OCI-LY7 (cell line): ENCODE results near the gene ZNF689. TPM values are rescaled to one million over a fixed set of nuclear protein-coding genes. Genes with fewer than 3 reads are reported as not detected.
A peak's percentile ranks its signal among the peaks of the same experiment; 100 is the strongest.

Experiments used
- Bru-seq: library from RNA; stranded (reverse); fragments of 400-500 nt; gene quantifications from one replicate; lab custom pipeline; 2021; lab: Mats Ljungman, UMichigan
- BruChase-seq, 2 experiments: library from RNA; stranded (reverse); fragments of 400-500 nt; gene quantifications; one replicate each; lab custom pipeline; 2021; lab: Mats Ljungman, UMichigan
- BruUV-seq: library from RNA; stranded (reverse); fragments of 400-500 nt; replicated peaks from 2 replicates; lab custom pipeline; 2021; lab: Mats Ljungman, UMichigan
- CTCF ChIA-PET: fragments of 300-600 bp; sonication (Branson Sonifier 250); formaldehyde crosslinking; loops from one replicate; lab custom pipeline; 2022; ENCODE audit warnings: antibody characterized with exemption; ENCODE audit not compliant: unreplicated experiment; lab: Charles Lee
- POLR2A ChIA-PET: fragments of 300-600 bp; sonication (Branson Sonifier 250); formaldehyde crosslinking; loops from one replicate; lab custom pipeline; 2022; ENCODE audit warnings: antibody characterized with exemption; lab: Charles Lee
- DNase-seq: peaks from one replicate; pipeline ENCODE4 v3.0.0-alpha.2; 2015; ENCODE audit warnings: low spot score
- H2AFZ ChIP-seq: fragments of 200-600 bp; sonication (generic), shearing (Covaris generic); 2 replicates; pipeline ENCODE4 v1.6.1; 2014; ENCODE audit warnings: mild to moderate bottlenecking, antibody characterized with exemption, low read length, moderate library complexity
- H3K27ac ChIP-seq: fragments of 200-600 bp; sonication (generic); 2 replicates; pipeline ENCODE4 v1.5.1; 2014; ENCODE audit warnings: mixed run types, low read depth, mild to moderate bottlenecking, moderate library complexity, low read length, inconsistent platforms; ENCODE audit not compliant: poor library complexity, severe bottlenecking
- H3K36me3 ChIP-seq: fragments of 200-600 bp; sonication (generic); 2 replicates; pipeline ENCODE4 v1.6.1; 2014; ENCODE audit warnings: mild to moderate bottlenecking, antibody characterized with exemption, low read length, moderate library complexity, mixed read lengths; ENCODE audit not compliant: insufficient read depth
- H3K4me1 ChIP-seq: fragments of 200-600 bp; sonication (generic); 2 replicates; pipeline ENCODE4 v1.5.1; 2014; ENCODE audit warnings: mild to moderate bottlenecking, low read length; ENCODE audit not compliant: insufficient read depth, poor library complexity, severe bottlenecking
- H3K4me2 ChIP-seq: fragments of 200-600 bp; sonication (generic); 2 replicates; pipeline ENCODE4 v1.6.1; 2014; ENCODE audit warnings: mild to moderate bottlenecking, low read length
- H3K4me3 ChIP-seq: fragments of 200-600 bp; sonication (generic); 2 replicates; pipeline ENCODE4 v1.5.1; 2014; ENCODE audit warnings: mild to moderate bottlenecking, low read depth, low read length; ENCODE audit not compliant: poor library complexity, severe bottlenecking
- H3K79me2 ChIP-seq: fragments of 200-600 bp; sonication (generic); 2 replicates; pipeline ENCODE4 v1.6.1; 2016; ENCODE audit warnings: low read depth, mild to moderate bottlenecking, low read length, moderate library complexity, mixed read lengths; ENCODE audit not compliant: insufficient read depth
- H3K9me2 ChIP-seq: fragments of 200-600 bp; sonication (generic); 2 replicates; pipeline ENCODE4 v1.6.1; 2016; ENCODE audit warnings: mild to moderate bottlenecking, low read length, mixed read lengths; ENCODE audit not compliant: insufficient read depth
- H3K9me3 ChIP-seq: fragments of 200-600 bp; sonication (generic); 2 replicates; pipeline ENCODE4 v1.6.1; 2014; ENCODE audit warnings: mild to moderate bottlenecking, mixed run types, low read length, mixed read lengths
- H4K20me1 ChIP-seq: fragments of 200-600 bp; sonication (generic); 2 replicates; pipeline ENCODE4 v1.6.1; 2014; ENCODE audit warnings: mild to moderate bottlenecking, antibody characterized with exemption, low read length, moderate library complexity, mixed read lengths; ENCODE audit not compliant: insufficient read depth
- EZH2phosphoT487 ChIP-seq: fragments of 200-600 bp; sonication (generic); IDR thresholded peaks from 2 replicates; pipeline ENCODE4 v1.6.1; 2018; ENCODE audit warnings: low read depth, borderline replicate concordance, mild to moderate bottlenecking, mixed run types, antibody characterized with exemption, low read length, moderate library complexity, mixed read lengths
- intact Hi-C: fragments of 100-400 bp; cut with micrococcal nuclease; formaldehyde crosslinking; loops from one replicate; pipeline ENCODE4 v1.10.0; 2022; ENCODE audit not compliant: unreplicated experiment
- long read RNA-seq: library from polyadenylated mRNA; stranded (forward); transcript quantifications from one replicate; pipeline ENCODE4 v2.0.0, GENCODE V29; 2022
- total RNA-seq, 2 experiments: library from RNA; depleted of rRNA in 1 of 2; stranded (reverse); fragments of >200 nt in 1 of 2; shearing (Covaris generic) in 1 of 2; gene quantifications; 2 replicates each; pipeline ENCODE4 v1.2.3, GENCODE V29; 2014 to 2022
- TF ChIP-seq, protein P1 (sequence below): fragments of 200-600 bp; sonication (generic); conservative IDR thresholded peaks from 2 replicates; pipeline ENCODE4 v1.5.1; 2014; ENCODE audit warnings: mild to moderate bottlenecking, antibody characterized with exemption, low read length, moderate library complexity, mixed read lengths

The ZNF689 gene
- total RNA-seq (2014; rRNA removed; shearing (Covaris generic)): 13.1 and 15.0 TPM in 2 replicates
- 15.5 and 16.7 TPM in 2 replicates for total RNA-seq (2022)
- Bru-seq, nascent RNA: percentile 67 among the genes with signal in this experiment
- BruChase-seq, experiment 1, labeled RNA remaining after a 6-hour chase: percentile 51 among the genes with signal in this experiment
- percentile 69 among the genes with signal in this experiment for BruChase-seq, experiment 2, labeled RNA remaining after a 2-hour chase
- long read RNA-seq, transcript ZNF689-201 (3 exons, 3,547 nt): major isoform, 32 of 39 reads
- long read RNA-seq, partial matches to known transcripts: 6 of 39 reads
- long read RNA-seq, other reads (novel, unspliced or antisense): 0 of 39 reads

GRCh38 chr16:30609926-30610839, at the start of gene ZNF689:
Gene ZNF689, minus strand, starts transcription at chr16:30610389. Its CDS starts 348 bp downstream, at chr16:30610041.
- H3K9me2 ChIP-seq: no peaks in the 10 kb centered on the region
- H3K4me2 ChIP-seq: peak within 1 kb of the TSS; percentile 93
- peak within 1 kb of the TSS; percentile 70 for H3K27ac ChIP-seq
- H2AFZ ChIP-seq: peak within 1 kb of the TSS; percentile 92
- intact Hi-C loops: loop anchor here (1.0 to 5.0 kb wide), 2 partner anchors 88 to 178 kb away; partner anchors contain the start of gene DCTPP1
- H3K36me3 ChIP-seq: peaks cover 31% of the 10 kb centered on the region; the same call in 1 of the 2 replicates
- POLR2A ChIA-PET: interaction anchor here (0.5 to 2.6 kb wide), 8 partner anchors 16 to 180 kb away, joined by 3 to 7 read pairs (median 4); partner anchors contain the start of genes DCTPP1 and ZNF747
- peak within 1 kb of the TSS; percentile 91 for H3K4me3 ChIP-seq
- CTCF ChIA-PET: no interaction called here
- H3K79me2 ChIP-seq: peaks cover 14% of the 10 kb centered on the region; the same call in 1 of the 2 replicates
- H3K4me1 ChIP-seq: peaks cover 20% of the 10 kb centered on the region
- H3K9me3 ChIP-seq: no peaks in the 10 kb centered on the region
- DNase-seq: peak; percentile 98
- no peaks in the 10 kb centered on the region for H4K20me1 ChIP-seq
- TSS peak; percentile 84 for BruUV-seq
- TF ChIP-seq, protein P1, sequence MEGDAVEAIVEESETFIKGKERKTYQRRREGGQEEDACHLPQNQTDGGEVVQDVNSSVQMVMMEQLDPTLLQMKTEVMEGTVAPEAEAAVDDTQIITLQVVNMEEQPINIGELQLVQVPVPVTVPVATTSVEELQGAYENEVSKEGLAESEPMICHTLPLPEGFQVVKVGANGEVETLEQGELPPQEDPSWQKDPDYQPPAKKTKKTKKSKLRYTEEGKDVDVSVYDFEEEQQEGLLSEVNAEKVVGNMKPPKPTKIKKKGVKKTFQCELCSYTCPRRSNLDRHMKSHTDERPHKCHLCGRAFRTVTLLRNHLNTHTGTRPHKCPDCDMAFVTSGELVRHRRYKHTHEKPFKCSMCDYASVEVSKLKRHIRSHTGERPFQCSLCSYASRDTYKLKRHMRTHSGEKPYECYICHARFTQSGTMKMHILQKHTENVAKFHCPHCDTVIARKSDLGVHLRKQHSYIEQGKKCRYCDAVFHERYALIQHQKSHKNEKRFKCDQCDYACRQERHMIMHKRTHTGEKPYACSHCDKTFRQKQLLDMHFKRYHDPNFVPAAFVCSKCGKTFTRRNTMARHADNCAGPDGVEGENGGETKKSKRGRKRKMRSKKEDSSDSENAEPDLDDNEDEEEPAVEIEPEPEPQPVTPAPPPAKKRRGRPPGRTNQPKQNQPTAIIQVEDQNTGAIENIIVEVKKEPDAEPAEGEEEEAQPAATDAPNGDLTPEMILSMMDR: no peak; the same call in 1 of the 2 replicates
- TF ChIP-seq EZH2phosphoT487: no peak

GRCh38 chr16:30658731-30659506, 48.7 kb upstream of the ZNF689 start:
- H3K9me3 ChIP-seq: no peaks in the 10 kb centered on the region
- peaks cover 22% of the 10 kb centered on the region for H3K4me1 ChIP-seq
- H3K4me2 ChIP-seq: peak overlapping the region; percentile 91
- H3K79me2 ChIP-seq: peaks cover 26% of the 10 kb centered on the region
- H3K36me3 ChIP-seq: peaks cover 72% of the 10 kb centered on the region
- H2AFZ ChIP-seq: peak overlapping the region; percentile 9; the same call in 1 of the 2 replicates
- no peak for TF ChIP-seq EZH2phosphoT487
- TF ChIP-seq, protein P1: peak; percentile 45
- peak overlapping the region; percentile 87 for H3K27ac ChIP-seq
- no peaks in the 10 kb centered on the region for H4K20me1 ChIP-seq
- DNase-seq: peak; percentile 98
- ChIA-PET POLR2A (interaction anchor here (0.6 to 1.6 kb wide), 6 partner anchors 15 to 277 kb away, joined by 3 to 5 read pairs (median 3); no protein-coding TSS in a partner anchor), CTCF (interaction anchor here (2.6 kb wide), 1 partner anchor 39 kb away, joined by 10 read pairs; no protein-coding TSS in a partner anchor)
- H3K4me3 ChIP-seq: peak overlapping the region; percentile 99
- intact Hi-C loops: loop anchor here (1.0 to 2.0 kb wide), 5 partner anchors 24 to 264 kb away; partner anchors contain the start of genes CFAP119, FBXL19 and RNF40
- TSS peak; percentile 85 for BruUV-seq
- no peaks in the 10 kb centered on the region for H3K9me2 ChIP-seq
